HG02885 (cell line): Measurements from ENCODE around the gene KCNF1.

ENCODE experiments used
- ATAC-seq: cut with Tn5 transposase; IDR thresholded peaks from one replicate; pipeline ENCODE4 v1.9.1; 2021; ENCODE audit warnings: mild to moderate bottlenecking; ENCODE audit not compliant: unreplicated experiment, poor library complexity

Gene KCNF1, protein sequence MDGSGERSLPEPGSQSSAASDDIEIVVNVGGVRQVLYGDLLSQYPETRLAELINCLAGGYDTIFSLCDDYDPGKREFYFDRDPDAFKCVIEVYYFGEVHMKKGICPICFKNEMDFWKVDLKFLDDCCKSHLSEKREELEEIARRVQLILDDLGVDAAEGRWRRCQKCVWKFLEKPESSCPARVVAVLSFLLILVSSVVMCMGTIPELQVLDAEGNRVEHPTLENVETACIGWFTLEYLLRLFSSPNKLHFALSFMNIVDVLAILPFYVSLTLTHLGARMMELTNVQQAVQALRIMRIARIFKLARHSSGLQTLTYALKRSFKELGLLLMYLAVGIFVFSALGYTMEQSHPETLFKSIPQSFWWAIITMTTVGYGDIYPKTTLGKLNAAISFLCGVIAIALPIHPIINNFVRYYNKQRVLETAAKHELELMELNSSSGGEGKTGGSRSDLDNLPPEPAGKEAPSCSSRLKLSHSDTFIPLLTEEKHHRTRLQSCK

DNA sequence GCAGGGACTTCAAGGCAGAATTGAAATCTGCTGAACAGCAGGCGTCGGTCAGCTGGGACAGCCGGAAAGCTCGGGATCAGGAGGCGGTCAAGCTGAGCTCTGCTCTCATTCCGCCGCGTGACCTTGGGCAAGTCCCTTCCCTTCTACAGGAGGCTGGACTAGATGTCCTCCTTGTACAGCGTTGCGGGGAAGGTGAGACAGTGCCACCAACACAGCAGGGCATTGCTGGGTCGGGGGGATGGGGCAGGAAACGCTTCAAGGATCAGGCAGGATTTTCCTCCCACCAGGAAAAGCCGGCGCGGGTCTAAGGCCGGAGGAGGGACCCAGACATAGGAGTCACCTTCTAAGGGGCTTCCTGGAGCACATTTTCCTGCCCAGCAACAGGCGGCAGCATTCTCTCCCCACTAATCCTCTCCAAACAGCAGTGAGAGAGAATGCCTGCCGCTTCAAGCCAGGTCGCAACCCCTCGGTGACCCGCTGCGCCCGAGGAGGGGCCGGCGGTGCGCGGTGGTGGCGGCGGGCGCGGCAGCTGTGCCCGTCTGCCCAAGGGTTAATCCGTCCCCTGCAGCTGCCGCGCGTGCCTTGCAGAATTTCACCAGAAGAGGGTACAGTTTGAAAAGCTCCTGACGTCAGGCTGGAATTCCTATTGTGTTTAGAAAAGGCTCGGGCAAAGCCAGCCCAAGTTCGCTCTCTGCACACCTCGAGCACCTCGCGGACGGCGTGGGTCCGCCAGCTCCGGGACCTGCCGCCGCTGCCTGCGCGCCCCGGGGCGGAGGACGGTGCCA lies at the start of gene KCNF1:
Gene KCNF1 (plus strand): TSS at position 644 of the 785 bp plus-strand sequence. CDS start 493 bp downstream, outside the sequence.
- ATAC-seq, result no peak

DNA sequence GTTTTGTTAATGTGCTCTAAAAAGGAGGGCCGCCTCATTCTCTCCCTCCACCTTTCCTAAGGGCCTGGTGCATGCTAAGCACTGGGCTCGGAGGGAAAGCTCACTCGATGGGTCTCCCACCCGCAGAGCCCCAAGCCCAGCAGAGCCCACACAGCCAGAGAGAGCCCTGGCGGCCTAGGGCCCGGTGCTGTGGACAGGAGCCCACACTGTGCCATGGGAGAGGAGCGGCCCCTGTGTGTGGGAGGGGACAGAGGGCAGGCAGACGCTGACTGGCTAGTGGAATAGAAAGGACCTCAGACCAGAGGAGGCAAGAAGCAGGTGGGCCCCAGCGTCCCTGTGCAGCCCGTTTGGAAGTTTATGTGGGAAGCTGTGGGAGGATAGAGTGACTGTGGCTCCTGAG lies 49.4 kb upstream of the KCNF1 start:
- no peak for ATAC-seq

DNA sequence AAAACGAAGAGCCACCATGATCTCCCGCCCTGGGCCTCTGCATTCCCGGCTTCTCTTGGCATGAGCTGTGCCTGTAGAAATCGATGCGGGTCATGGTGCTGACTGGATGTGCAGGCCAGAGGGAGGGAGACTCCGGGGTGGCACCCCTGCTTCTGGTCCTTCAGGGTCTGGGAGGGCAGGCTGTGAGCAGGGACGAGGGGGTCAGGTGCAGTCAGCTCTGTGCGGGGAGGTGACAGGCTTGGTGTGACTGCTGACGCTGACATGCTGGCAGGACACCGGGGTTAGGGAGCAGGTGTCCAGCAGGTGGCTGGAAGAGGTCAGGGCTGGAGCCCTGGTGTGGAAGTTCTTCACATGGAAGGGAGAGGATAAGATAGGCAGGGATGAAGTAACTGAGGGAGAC lies 48.7 kb upstream of the KCNF1 start:
- ATAC-seq, result no peak

DNA sequence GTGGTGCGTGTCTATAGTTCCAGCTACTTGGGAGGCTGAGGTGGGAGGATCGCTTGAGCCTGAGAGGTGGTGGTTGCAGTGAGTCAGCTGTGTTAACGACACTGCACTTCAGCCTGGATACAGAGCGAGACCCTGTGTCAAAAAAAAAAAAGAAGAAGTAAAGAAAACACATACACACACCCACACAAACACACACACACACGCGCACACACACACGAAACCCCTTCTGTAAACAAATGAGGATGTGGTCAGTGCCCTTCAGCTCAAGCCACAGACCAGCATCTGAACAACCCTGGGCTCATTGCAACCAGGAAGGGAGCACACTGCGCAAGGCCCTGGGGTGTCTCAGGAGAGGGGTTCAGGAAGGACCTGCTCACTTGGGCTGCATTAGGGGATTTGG lies 47.9 kb upstream of the KCNF1 start:
- peak; percentile 80 for ATAC-seq

DNA sequence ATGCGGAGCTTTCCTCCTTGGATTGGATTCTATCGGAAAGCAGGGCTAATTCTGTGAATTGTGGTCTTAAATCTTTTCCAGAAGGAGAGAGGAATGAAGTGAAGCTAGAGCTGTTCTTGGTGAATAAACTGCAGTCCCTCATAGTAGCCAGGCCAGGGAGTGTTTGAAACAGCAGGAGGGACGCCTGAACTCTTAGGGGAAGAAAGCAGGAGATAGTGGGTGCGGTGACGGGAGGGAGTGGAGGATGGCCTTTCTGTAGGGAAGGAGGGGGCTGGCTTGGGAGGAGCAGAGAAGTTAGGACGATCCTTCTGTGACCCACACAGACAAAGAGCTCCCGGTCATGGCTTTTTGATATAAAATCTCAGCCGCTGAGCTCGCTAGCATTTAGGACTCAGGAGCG lies 47.5 kb upstream of the KCNF1 start:
- ATAC-seq, result no peak

DNA sequence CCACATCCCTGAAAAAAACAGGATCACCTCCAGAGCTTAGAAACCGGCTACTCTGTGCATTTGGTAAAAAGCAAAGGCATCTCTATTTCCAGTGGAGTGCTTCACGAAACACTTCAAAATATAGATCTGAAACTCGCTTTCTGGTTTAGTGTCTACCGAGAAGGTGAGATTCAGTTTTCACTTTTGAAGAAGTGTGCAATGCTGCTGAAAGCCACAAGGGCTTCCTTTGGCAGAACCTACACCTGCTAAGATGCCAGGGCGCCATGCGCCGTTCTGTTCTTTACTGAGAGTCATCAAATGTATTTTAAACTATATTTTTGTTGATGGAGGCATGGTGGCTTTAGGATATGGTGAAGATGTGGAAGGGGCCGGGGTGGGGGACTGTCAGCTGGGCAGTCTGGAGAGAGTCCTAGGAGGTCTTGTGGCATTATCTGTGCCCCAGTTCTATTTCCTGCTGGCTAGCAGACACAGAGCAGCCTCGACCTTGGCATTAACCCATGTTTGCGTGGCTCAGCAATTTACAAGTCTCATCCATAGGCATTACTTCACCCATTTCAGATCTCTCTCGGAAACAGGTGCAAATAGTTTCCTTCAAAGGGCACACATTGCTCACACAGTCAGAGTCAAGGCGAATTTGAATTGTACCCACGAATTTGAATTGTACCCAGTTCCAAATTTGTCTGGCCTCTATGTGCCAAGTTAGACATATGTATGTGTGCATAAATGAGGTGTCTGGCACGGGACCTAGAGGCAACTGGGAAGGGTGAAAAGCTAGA lies 46.7 kb upstream of the KCNF1 start:
- peak; percentile 86 for ATAC-seq

DNA sequence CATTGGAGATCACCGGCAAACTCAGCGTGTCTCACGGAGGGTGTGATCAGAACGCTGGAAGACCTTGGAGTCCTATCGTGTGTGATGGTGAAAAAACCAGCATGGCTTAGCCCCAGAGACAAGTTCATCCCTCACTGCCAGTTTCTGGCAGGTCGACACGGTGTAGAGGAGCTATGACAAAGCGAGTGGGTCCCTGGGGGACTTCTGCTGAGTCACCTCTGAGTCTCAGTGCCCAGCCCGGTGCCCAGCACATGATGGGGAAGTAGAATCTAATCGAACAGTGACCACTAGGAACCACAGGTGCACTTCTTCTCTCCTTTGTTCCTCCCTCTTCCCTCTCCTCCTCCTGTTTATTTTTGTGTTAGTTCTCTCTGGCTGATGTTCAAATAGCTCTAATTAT lies 45.9 kb upstream of the KCNF1 start:
- ATAC-seq, result no peak

DNA sequence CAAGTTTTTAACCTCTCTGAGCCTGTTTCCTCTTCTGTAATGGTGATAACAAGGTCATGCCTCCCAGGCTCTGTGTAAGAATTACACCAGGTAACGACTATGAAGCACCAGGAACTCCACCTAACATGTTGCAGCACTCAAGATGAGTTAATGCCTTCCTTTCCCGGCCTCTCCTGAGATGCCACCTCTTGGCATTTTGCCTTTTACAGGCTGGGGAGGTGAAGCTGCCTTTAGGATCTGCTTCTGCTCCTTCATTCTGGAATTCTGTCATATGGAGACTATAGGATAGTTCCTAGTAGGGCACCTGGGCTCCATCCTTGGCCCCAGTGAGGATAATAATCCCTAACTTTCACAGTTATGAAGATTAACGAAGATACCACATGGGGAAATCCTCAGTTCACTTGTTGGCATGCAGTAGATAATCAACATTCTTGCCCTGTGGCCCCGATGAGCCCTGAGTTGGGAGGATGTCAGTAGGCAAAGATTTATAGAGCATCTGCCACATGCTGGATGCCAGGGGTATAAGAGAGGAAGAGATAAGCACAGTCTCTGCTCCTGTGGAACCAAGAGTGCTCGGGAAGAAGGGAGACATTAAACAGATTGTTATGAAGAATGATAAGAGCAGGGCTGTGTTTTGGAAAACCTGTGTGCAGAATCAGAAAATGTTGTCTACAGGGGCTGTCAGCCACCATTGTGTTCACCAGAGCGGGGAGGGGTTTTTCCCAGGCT lies 43.9 kb upstream of the KCNF1 start:
- ATAC-seq, result no peak

DNA sequence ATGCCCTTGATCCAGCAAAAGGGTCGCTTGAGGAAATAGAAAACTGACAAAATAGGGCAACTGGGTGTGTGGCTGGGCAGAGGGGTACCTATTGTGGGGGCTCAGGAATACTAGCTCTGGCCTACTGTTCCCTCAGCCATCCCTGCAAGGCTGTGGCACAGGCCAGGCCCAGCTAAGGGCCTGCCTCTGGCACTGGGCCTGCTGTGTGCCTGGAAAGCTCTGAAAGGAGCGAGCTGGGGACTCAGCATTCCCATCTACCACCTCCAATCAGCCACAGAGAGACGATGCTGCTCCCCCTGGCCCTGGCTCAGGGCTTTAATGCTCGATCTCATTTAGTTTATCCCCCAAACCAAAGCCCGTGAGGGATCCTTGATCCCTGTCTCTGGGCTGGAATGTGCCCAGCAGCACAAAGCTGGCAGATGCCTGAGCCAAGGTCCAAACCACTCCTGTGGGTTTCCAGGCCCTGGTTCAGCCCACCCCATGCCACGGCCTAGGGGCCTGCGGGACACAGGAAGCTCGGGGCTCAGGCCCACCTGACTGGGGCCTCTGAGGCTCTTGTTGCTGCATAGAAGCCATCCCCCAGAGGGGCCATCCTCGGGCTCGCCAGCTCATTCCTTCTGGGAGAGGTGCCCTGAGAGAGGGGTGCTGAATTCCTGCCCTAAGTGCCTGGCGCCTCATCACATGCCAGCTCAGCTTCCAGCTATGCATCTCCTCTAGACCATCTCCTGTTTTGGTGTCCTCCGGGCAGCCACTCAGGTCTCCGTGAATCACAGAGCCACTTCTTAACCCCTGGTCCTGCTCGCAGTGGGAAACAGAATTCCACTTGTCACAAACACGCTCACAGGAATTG lies 43.0 kb upstream of the KCNF1 start:
- ATAC-seq, result no peak

DNA sequence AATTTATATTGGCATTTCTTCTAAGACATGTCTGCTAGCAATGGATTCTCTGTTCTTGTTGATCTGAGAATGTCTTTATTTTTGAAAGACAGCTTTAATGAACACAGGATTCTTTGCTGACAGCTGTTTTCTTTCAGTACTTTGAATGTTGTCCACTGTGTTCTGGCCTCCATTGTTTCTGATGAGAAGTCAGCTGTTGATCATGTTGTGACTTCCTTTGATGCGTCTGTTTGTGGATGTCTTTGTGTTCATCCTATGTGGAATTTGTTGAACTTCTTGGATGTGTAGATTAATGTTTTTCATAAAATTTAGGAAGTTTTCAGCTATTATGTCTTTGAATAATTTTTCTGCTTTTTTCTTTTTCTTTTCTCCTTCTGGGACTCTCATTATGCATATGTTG lies 39.8 kb upstream of the KCNF1 start:
- no peak for ATAC-seq

DNA sequence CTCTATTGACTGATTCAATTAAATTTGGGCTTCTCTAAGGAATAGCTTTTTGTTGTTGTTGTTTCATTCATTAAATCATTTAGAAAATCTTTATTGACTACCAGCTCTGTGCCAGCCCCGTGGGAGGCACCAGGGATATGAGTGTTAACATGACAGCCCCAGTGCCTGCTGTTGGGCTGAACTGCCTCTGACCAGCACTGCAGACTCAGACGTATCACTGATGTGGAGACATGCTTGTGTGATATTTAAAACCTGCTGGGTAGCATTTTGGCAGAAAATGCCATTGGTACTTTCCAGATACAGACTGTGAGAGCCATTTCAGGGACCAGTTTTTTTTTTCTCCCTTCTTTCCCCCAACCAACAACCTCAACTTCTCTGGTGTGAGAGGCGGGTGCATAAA lies 38.6 kb upstream of the KCNF1 start:
- ATAC-seq, result no peak

DNA sequence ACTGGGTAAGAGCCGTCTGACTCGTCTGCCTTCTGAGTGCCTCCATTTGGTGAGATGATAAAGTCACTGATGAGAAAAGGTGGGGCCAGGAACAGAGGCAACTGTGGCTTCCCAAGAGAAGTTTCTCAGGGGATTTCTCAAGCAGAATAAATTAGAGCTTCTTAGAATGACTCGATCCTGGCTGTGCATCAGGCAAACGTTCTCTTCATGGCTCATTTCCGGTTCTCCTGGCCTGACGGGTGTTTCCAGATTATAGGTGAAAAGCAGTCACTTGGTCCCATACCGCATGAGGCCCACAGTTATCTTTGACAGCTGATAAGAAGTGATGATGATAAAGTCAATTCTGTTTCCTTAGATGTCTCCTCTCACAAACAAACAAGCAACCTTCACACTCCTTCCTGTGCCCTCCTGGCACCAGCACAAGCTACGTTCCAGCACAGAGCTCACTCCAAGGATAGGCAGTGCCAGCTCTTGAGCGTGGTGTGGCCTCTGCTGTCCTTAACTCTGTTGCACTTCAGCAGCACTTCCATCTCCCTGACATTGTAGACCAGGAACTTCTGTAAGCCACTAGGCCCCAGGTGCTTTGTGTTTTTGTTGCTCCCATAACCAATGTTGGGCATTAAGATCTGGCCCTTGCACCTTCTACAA lies 37.8 kb upstream of the KCNF1 start:
- no peak for ATAC-seq

DNA sequence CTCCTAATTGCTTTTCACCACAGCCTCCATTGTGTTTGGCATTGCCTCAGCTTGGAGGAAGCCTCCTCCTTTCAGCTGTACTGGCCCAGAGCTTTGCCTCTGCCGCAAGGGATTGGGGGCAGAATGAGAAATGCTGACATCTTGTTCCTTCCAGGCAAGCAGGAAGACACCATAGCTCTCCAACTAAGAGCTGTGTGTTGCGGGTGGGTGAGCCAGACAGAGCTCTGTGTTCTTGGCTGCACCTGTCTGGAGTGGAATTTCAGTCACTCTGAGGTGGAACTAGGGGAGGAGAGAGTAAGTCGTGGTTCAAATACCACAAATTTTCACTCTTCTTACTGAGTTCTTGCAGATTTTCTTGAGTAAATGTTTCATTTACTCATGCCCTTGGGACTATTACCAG lies 36.6 kb upstream of the KCNF1 start:
- ATAC-seq, result no peak

DNA sequence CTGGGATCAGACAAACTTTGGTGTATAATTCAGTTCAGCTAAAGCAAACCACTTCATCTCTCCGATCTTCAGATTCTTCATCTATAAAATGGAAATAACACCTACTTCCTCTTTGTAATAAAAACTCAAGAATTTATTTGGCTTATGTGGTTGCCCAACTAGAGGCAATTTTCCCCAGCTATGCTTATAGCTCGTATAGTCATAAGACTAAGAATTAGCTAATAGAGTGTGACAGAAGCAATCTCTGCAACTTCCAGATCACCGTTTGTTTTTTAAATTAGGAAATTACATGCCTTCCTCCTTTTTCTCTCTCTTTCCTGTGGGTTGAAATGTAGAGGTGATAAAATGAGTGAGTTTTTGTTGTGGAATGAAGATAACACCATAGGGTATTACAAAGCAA lies 35.3 kb upstream of the KCNF1 start:
- no peak for ATAC-seq

DNA sequence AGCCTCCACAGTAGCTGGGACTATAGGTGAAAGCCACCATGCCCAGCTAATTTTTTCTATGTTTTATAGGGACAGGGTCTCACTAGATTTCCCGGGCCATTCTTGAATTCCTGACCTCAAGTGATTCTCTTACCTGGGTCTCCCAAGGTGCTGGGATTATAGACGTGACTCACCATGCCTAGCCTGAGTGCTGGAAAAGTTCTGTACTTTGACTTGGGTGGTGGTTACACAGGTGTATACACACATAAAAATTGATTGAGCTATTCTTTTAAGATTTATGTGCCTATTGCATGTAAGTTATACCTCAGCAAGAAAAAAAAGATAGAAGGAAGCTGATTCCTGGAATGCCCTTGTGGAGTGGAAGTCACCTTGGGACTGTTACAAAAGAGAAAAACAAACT lies 34.8 kb upstream of the KCNF1 start:
- ATAC-seq, result no peak

DNA sequence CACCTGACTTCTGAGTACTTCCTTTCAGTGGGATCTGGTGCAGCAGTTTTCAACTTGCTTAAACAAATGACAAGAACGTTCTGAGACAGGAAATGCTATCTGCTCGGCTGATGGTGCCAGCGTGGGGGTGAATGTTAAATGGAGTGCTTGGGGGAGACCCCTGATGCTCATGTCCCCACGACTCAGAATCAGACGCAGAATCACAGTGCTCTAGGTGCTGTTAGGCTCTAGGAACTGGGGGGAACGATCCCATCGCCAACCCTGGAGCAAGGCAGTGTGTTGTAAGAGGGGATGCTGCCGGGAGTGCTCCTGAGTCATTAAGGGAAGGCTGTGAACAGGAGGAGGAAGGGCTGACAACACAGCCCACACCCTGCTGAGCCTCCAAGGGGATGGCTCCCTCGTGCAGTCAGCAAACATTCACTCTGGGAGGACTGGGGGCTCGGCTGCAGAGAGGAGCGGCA lies 34.1 kb upstream of the KCNF1 start:
- no peak for ATAC-seq

DNA sequence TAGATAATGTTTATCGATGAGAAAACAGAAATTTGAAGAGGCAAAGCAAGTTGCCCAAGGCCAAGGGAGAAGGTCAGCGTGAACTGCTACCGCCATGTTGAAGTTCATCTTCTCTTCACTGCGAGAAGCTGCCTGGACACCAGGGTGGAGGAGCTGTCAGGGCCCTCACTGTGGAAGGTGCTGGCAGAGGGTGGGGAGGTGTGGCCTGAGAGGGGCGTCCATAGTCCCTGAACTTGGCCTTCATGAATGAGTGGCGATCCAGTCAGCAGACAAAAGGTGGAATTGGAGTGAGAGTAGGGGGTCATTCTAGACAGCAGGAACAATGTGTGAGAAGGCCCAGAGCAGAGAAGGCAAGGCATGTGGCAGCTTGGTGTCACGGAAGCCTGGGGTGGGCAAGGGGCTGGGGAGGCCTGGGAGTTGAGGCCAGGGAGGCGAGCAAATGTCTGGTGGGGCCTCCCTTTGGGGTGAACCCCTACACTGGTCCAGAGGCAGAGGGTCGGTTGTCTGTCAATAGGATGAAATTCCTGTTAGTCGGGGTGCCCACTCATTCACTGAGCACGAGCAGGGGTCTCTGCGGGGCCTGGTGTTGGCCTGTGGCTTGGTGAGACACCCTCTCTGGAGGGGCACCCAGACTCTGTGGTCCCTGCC lies 33.3 kb upstream of the KCNF1 start:
- ATAC-seq, result no peak

DNA sequence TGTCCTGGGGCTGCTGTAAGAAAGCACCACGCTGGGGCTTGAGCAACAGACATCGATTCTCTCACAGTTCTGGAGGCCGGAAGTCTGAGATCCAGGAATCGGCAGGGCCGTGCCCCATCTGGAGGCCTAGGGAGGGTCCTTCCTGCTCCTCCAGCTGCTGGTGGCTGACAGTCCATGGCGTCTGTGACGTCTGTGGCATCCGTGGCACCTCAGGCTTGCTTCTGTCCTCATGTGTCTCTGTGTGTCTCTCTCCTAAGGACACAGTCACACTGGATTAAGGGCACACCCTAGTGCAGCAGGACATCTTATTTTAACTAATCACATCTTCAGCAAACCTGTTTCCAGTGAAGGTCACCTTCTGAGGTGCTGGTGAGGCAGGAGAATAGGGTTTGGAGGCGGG lies 32.6 kb upstream of the KCNF1 start:
- no peak for ATAC-seq
